ENCODE data around the gene STARD3.

Gene STARD3

GRCh38 chr17:39661744-39662541, 25.0 kb downstream of the STARD3 start:
- no peak for DNase-seq

GRCh38 chr17:39662551-39663339, 25.8 kb downstream of the STARD3 start:
- DNase-seq = no peak

GRCh38 chr17:39663340-39663687, 26.4 kb downstream of the STARD3 start:
- DNase-seq = no peak

GRCh38 chr17:39663688-39664580, 27.0 kb downstream of the STARD3 start:
- no peak for DNase-seq

GRCh38 chr17:39664581-39665561, 27.9 kb downstream of the STARD3 start, which contains the start of gene TCAP:
Gene TCAP (plus strand): TSS chr17:39665349. CDS start chr17:39665360, 11 bp downstream.
- no peak for DNase-seq

- DNase-seq = no peak
These were observed 28.8 kb downstream of the STARD3 start for GRCh38 chr17:39665642-39666224.

- no peak for DNase-seq
These were observed 29.3 kb downstream of the STARD3 start for GRCh38 chr17:39666231-39666600.

GRCh38 chr17:39666601-39667261, 29.8 kb downstream of the STARD3 start:
- DNase-seq = no peak

GRCh38 chr17:39667262-39667944, 30.5 kb downstream of the STARD3 start:
- no peak for DNase-seq

GRCh38 chr17:39667945-39668924, 31.3 kb downstream of the STARD3 start, which contains the start of gene PNMT:
Gene PNMT (plus strand): TSS chr17:39668453. CDS start chr17:39668476, 23 bp downstream.
- peak; percentile 64 to 65 for DNase-seq

- DNase-seq = no peak
These were observed 33.2 kb downstream of the STARD3 start for GRCh38 chr17:39669897-39670735.

GRCh38 chr17:39670746-39671145, 33.8 kb downstream of the STARD3 start:
- no peak for DNase-seq

GRCh38 chr17:39671651-39672521, 34.9 kb downstream of the STARD3 start:
- DNase-seq = no peak

GRCh38 chr17:39672522-39673334, 35.8 kb downstream of the STARD3 start:
- DNase-seq = no peak

- DNase-seq = no peak
These were observed 36.6 kb downstream of the STARD3 start for GRCh38 chr17:39673335-39674081.
